Neural progenitor cell (in vitro differentiated cells): ENCODE data around the gene RPP14. TPM values are rescaled to one million over a fixed set of nuclear protein-coding genes. Genes with fewer than 3 reads are reported as not detected.
A peak's percentile ranks its signal among the peaks of the same experiment; 100 is the strongest.

Source experiments
- DNase-seq: peaks from one replicate; pipeline ENCODE4 v3.0.0-alpha.2; 2016; ENCODE audit warnings: low spot score
- H2AFZ ChIP-seq: fragments of 200-600 bp; sonication (generic); replicated peaks from 2 replicates; pipeline ENCODE4 v1.6.1; 2016; ENCODE audit warnings: antibody characterized with exemption
- H3F3A ChIP-seq: fragments of 200-600 bp; sonication (generic); 2 replicates; pipeline ENCODE4 v1.6.1; 2016; ENCODE audit warnings: antibody characterized with exemption, low read depth
- H3K27ac ChIP-seq: fragments of 200-600 bp; sonication (generic); 2 replicates; pipeline ENCODE4 v1.5.1; 2016; ENCODE audit warnings: mild to moderate bottlenecking
- H3K27me3 ChIP-seq: fragments of 200-600 bp; sonication (generic); 2 replicates; pipeline ENCODE4 v1.6.1; 2016; ENCODE audit warnings: mild to moderate bottlenecking, moderate library complexity
- H3K36me3 ChIP-seq: fragments of 200-600 bp; sonication (generic); 2 replicates; pipeline ENCODE4 v1.5.1; 2016
- H3K4me1 ChIP-seq: fragments of 200-600 bp; sonication (generic); 2 replicates; pipeline ENCODE4 v1.6.1; 2016; ENCODE audit warnings: mixed run types
- H3K4me2 ChIP-seq: fragments of 200-600 bp; sonication (generic); 2 replicates; pipeline ENCODE4 v1.6.1; 2016
- H3K4me3 ChIP-seq: fragments of 200-600 bp; sonication (generic); 2 replicates; pipeline ENCODE4 v1.5.1; 2016
- H3K79me2 ChIP-seq: fragments of 200-600 bp; sonication (generic); 2 replicates; pipeline ENCODE4 v1.6.1; 2016; ENCODE audit warnings: low read depth
- H3K9ac ChIP-seq: fragments of 200-600 bp; sonication (generic); 2 replicates; pipeline ENCODE4 v1.6.1; 2016
- H3K9me3 ChIP-seq: fragments of 200-600 bp; sonication (generic); 2 replicates; pipeline ENCODE4 v1.5.1; 2016; ENCODE audit warnings: low read depth
- H4K20me1 ChIP-seq: fragments of 200-600 bp; sonication (generic); 2 replicates; pipeline ENCODE4 v1.6.1; 2016; ENCODE audit warnings: low read depth
- H3K27ac Mint-ChIP-seq: 3 replicates; pipeline ENCODE4 v1.8.0; 2021; ENCODE audit warnings: mixed read lengths
- H3K27me3 Mint-ChIP-seq: 2 replicates; pipeline ENCODE4 v1.8.0; 2022; ENCODE audit warnings: low read depth, mild to moderate bottlenecking, inconsistent platforms, moderate library complexity, mixed read lengths; ENCODE audit not compliant: insufficient read depth
- H3K36me3 Mint-ChIP-seq: 3 replicates; pipeline ENCODE4 v1.8.0; 2021; ENCODE audit warnings: mixed read lengths
- H3K4me1 Mint-ChIP-seq: 3 replicates; pipeline ENCODE4 v1.8.0; 2021; ENCODE audit warnings: mixed read lengths
- H3K4me3 Mint-ChIP-seq: 3 replicates; pipeline ENCODE4 v1.8.0; 2021; ENCODE audit warnings: mild to moderate bottlenecking, moderate library complexity, mixed read lengths
- H3K9me3 Mint-ChIP-seq: 3 replicates; pipeline ENCODE4 v1.8.0; 2020; ENCODE audit warnings: mixed read lengths
- EZH2 ChIP-seq: fragments of 200-600 bp; sonication (generic); IDR thresholded peaks from 2 replicates; pipeline ENCODE4 v1.6.1; 2017; ENCODE audit warnings: antibody characterized with exemption, mild to moderate bottlenecking, moderate library complexity
- EZH2phosphoT487 ChIP-seq: fragments of 200-600 bp; sonication (generic); IDR thresholded peaks from 2 replicates; pipeline ENCODE4 v1.6.1; 2017; ENCODE audit warnings: antibody characterized with exemption
- total RNA-seq: library from RNA; depleted of rRNA; stranded (reverse); fragments of >200 nt; gene quantifications from 2 replicates; pipeline ENCODE4 v1.2.3, GENCODE V29; 2015; ENCODE audit warnings: low replicate concordance
- TF ChIP-seq, protein P1 (sequence below): fragments of 200-600 bp; sonication (generic); IDR thresholded peaks from 2 replicates; pipeline ENCODE4 v1.5.1; 2017; ENCODE audit warnings: antibody characterized with exemption, mild to moderate bottlenecking

Gene RPP14
- total RNA-seq = 16.4 and 17.8 TPM in 2 replicates

DNA sequence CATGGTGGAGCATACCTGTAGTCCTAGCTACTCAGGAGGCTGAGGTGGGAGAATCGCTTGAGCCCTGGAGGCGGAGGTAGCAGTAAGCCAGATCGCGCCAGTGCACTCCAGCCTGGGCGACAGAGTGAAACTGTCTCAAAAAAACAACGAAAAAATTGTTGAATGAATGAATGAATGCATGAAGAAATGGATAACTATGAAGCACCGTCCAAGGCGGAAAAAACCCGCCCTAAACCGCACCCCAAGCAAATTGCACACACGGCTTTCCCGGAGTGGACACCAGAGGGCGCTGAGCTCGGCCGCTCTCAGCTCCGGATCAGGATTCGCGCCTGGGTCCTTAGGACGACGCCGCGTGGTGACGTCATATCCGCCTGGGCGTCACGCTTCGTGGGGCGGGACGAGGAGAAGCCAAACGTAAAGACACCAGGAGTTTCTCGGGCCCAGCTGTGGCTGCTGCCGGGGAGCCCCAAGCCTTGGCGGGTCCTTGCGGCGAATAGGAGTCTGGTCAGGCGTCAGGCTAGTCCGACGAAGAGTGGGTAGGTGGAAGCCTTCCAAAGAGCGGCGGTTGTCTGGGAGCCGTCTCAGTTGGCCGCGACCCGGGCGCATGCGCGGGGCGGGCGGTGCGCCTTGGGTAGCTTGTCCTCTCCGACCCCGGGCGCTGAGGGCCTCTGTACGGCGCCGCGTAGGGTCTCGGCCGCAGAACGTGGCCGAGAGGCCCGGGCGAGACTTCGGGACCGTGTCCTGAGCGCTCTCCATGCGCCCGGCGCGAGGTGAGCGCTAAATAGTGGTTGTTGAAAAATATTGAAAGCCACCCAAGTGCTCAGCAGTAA lies at the start of gene RPP14, which contains the start of gene HTD2:
Gene RPP14, plus strand, starts transcription at position 364 of the 830 bp plus-strand sequence. CDS start 4,085 bp downstream, outside the sequence.
Gene HTD2, plus strand, starts transcription at position 639 of the 830 bp plus-strand sequence. CDS start 11,094 bp downstream, outside the sequence.
- peak within 1 kb of the TSS; percentile 83 for H3K4me2 ChIP-seq
- H3K4me1 ChIP-seq = peaks cover 7% of the 10 kb centered on the region
- peaks cover 48% of the 10 kb centered on the region for H3K79me2 ChIP-seq
- TF ChIP-seq, protein P1, sequence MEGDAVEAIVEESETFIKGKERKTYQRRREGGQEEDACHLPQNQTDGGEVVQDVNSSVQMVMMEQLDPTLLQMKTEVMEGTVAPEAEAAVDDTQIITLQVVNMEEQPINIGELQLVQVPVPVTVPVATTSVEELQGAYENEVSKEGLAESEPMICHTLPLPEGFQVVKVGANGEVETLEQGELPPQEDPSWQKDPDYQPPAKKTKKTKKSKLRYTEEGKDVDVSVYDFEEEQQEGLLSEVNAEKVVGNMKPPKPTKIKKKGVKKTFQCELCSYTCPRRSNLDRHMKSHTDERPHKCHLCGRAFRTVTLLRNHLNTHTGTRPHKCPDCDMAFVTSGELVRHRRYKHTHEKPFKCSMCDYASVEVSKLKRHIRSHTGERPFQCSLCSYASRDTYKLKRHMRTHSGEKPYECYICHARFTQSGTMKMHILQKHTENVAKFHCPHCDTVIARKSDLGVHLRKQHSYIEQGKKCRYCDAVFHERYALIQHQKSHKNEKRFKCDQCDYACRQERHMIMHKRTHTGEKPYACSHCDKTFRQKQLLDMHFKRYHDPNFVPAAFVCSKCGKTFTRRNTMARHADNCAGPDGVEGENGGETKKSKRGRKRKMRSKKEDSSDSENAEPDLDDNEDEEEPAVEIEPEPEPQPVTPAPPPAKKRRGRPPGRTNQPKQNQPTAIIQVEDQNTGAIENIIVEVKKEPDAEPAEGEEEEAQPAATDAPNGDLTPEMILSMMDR = peak; percentile 98
- no peak for TF ChIP-seq EZH2
- H4K20me1 ChIP-seq = peaks cover 38% of the 10 kb centered on the region
- no peaks in the 10 kb centered on the region for H3K9me3 ChIP-seq
- peak; percentile 98 for DNase-seq
- Mint-ChIP-seq H3K9me3 (no peaks in the 10 kb centered on the region), H3K27me3 (peaks cover 8% of the 10 kb centered on the region), H3K36me3 (peaks cover 6% of the 10 kb centered on the region), H3K4me1 (peaks cover 19% of the 10 kb centered on the region), H3K27ac (peak within 1 kb of the TSS; percentile 100), H3K4me3 (peak within 1 kb of the TSS; percentile 98)
- peak within 1 kb of the TSS; percentile 72 for H3K9ac ChIP-seq
- H3K27ac ChIP-seq = peak within 1 kb of the TSS; percentile 88
- peak within 1 kb of the TSS; percentile 78 for H3K4me3 ChIP-seq
- peaks cover 2% of the 10 kb centered on the region for H3K36me3 ChIP-seq
- no peaks in the 10 kb centered on the region for H3F3A ChIP-seq
- peak within 1 kb of the TSS; percentile 93 for H2AFZ ChIP-seq
- H3K27me3 ChIP-seq = peaks cover 22% of the 10 kb centered on the region

DNA sequence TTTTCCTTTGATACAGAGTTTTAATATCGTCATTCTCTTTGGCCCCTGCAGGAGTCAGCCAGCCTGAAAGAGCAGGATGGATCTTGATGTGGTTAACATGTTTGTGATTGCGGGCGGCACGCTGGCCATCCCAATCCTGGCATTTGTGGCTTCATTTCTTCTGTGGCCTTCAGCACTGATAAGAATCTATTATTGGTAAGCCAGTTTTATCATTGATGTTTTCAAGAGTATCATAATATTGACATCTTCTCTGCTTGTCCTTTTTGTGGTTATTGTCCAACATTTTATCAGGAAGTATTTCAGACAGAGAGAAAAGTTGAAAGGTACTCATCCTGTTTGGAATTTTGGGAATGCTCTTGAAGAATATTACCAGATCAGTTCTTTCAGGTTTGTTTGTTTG lies 49.5 kb upstream of the RPP14 start:
- H3K4me2 ChIP-seq = no peak overlapping the region
- TF ChIP-seq EZH2phosphoT487 = no peak
- no peak for TF ChIP-seq EZH2
- TF ChIP-seq, protein P1 = no peak
- peaks cover 21% of the 10 kb centered on the region for H3F3A ChIP-seq
- no peak overlapping the region for H3K9ac ChIP-seq
- H2AFZ ChIP-seq = no peak overlapping the region
- no peak overlapping the region for H3K4me3 ChIP-seq
- H3K4me3 Mint-ChIP-seq = no peak overlapping the region
- H4K20me1 ChIP-seq = no peaks in the 10 kb centered on the region
- H3K79me2 ChIP-seq = no peaks in the 10 kb centered on the region
- peaks cover 36% of the 10 kb centered on the region for H3K4me1 Mint-ChIP-seq
- H3K4me1 ChIP-seq = peaks cover 48% of the 10 kb centered on the region
- no peak overlapping the region for H3K27ac ChIP-seq
- DNase-seq = no peak
- H3K27ac Mint-ChIP-seq = no peak overlapping the region
- H3K27me3 Mint-ChIP-seq = no peaks in the 10 kb centered on the region
- no peaks in the 10 kb centered on the region for H3K9me3 ChIP-seq
- no peaks in the 10 kb centered on the region for H3K36me3 ChIP-seq
- H3K9me3 Mint-ChIP-seq = no peaks in the 10 kb centered on the region
- peaks cover 3% of the 10 kb centered on the region for H3K36me3 Mint-ChIP-seq
- H3K27me3 ChIP-seq = no peaks in the 10 kb centered on the region

DNA sequence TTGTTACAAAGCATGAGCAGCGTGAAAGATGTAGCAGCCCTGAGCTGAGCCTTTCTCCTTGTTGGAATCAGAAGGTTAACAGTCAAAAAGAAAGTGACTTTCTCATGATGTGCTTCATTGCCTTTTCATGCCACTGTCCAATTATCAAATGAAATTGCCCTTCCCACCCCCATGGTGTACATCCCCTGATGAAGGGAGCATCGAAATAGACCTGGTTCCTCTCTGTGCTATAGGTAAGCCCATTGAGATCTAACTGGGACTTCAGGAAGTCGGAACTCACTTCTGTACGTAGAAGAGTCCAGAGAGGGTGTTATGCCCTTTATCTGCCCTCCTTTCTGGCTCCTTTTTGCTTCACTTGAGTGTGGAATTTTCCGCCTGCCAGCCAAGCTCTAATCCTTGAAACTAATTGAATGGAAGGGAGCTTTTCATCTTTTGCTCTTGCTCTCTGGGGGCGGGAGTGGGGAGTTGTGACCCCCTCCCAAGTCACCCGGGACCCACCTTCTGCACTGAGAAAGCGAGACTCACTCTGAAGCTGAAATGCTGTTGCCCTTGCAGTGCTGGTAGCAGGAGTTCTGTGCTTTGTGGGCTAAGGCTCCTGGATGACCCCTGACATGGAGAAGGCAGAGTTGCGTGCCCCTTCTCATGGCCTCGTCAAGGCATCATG lies 47.5 kb upstream of the RPP14 start:
- TF ChIP-seq, protein P1 = no peak
- TF ChIP-seq EZH2phosphoT487 = no peak
- no peak for TF ChIP-seq EZH2
- no peaks in the 10 kb centered on the region for H3K9me3 Mint-ChIP-seq
- H3K36me3 Mint-ChIP-seq = peaks cover 3% of the 10 kb centered on the region
- peak overlapping the region; percentile 67 for H3K27ac Mint-ChIP-seq
- Histone ChIP-seq H3K36me3 (no peaks in the 10 kb centered on the region), H3K4me3 (no peak overlapping the region), H3K9ac (no peak overlapping the region), H3K27me3 (no peaks in the 10 kb centered on the region), H3F3A (peaks cover 31% of the 10 kb centered on the region), H3K9me3 (no peaks in the 10 kb centered on the region), H4K20me1 (no peaks in the 10 kb centered on the region), H3K79me2 (no peaks in the 10 kb centered on the region), H3K4me1 (peaks cover 38% of the 10 kb centered on the region), H3K27ac (peak overlapping the region; percentile 33), H2AFZ (no peak overlapping the region), H3K4me2 (peak overlapping the region; percentile 52)
- H3K4me1 Mint-ChIP-seq = peaks cover 25% of the 10 kb centered on the region
- peak; percentile 68 for DNase-seq
- H3K27me3 Mint-ChIP-seq = no peaks in the 10 kb centered on the region
- H3K4me3 Mint-ChIP-seq = peak overlapping the region; percentile 39
